ENCODE measurements around the gene YAF2.
A peak's percentile ranks its signal among the peaks of the same experiment; 100 is the strongest.

Gene YAF2

DNA sequence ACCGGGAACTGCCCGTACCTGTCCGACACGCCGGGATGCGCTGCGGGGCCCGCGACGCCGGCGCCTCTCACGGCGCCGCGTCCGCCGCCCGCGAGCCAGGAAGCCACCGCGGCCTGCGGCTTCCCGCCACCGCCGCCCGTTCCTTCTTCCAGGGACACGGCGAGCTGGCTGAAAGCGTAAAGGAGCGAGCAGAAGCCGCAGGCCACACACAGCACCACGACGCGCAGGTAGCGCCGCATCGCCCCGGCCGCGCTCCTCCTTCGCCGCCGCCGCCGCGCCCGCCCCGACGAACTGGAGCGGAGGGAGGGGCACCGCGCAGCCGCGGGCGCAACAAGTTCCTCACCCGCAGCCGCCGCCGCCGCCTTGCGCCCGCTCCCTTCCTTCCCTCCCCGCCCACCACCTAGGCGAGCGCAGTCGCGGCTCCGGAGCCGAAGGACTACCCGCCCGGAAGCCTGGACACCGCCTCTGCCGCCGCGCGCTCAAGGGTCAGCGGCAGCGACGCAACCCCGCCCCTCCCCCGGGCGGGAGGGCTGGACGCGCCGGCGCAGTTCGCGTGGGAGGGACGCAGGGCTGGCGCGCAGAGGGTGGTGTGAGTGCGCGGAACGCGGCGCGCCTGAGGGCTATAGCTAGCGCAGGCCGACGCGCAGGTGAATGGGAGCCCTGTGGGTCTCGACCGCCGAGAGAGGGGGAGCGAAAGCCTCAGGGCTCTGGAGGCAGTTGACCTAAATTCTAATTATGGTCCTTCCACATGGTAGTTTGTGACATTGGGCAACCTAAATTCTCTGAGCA, 93.4 kb downstream of the YAF2 start, which contains the start of gene GXYLT1:
Gene GXYLT1, minus strand, starts transcription at position 467 of the 789 bp plus-strand sequence. Its CDS starts 228 bp downstream, at position 239.
- DNase-seq (ENCODE audit: low read depth in 2 of 2) = peak; percentile 72 to 75

DNA sequence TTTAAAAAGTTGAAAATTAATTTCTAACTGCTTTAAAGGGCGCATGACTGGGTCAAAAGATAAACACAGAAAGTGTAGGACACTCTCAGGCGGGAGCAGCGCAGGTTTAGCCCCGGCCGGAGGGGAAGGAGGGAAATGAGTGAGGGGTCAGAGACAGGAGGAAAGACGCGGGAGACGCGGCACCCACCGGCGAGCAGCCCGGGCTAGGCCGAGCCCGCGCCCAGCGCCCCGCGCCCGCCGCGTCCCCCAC, 94.0 kb downstream of the YAF2 start:
- no peak for DNase-seq (ENCODE audit: low read depth in 2 of 2)

DNA sequence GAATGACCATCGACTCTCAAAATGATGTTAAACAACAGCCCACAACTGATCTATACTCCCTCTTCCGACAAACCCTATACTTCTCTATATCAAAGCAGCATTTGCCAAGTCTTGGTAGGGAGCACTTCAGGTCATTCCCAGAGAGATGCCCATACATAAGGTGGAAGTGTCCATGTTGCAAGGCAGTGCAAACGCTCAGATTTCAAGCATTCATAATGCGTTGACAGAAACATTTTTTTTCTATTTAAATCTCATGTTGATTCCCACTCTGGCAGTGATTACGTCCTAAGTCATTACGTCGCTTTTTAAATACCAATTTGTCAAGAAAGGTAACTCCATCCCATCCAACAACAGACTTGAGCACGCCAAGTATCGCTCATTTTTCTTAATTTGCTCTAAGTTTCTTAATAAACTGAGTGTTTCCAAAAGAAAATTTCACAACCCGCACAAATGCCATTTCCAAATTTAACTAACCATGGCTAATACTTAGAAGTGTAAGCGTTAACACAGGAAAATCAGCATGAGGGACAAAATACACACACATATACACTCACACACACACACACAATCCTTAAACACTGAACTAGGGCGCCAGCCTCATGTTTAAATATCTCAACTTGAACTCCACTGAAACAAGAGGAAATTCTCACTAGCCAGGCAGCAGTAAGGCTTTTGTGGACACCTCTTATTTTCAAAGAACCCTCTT, 94.4 kb downstream of the YAF2 start:
- no peak for DNase-seq (ENCODE audit: low read depth in 2 of 2)

DNA sequence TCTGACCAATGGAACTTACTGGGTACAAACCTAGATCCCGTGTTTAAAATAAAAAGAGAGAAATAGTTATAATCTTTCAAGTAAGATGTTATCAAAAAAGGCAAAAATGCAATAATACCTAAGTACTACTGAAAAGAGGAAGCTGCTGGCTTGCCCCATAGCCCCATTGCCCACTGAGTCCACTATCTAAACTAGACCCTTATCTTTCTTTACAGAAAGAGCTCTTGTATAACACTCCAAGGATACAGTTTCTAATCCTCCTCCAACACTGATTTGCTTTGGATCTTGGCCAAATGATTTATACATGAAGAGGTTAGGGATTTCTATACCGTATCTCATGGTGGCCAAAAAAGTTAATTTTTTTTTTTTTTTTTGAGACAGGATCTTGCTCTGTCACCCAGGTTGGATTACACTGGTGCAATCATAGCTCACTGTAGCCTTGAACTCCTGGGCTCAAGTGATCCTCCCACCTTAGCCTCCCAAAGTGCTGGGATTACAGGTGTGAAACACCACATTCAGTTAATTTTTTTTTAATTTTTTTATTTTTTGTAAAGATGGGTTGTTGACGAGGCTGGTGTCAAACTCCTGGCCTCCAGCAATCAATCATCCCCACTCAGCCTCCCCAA, 96.0 kb downstream of the YAF2 start:
- no peak for DNase-seq (ENCODE audit: low read depth in 2 of 2)

- no peak for DNase-seq (ENCODE audit: low read depth in 2 of 2)
Measured at GRCh38 chr12:42140901-42141300, 97.1 kb downstream of the YAF2 start.

DNA sequence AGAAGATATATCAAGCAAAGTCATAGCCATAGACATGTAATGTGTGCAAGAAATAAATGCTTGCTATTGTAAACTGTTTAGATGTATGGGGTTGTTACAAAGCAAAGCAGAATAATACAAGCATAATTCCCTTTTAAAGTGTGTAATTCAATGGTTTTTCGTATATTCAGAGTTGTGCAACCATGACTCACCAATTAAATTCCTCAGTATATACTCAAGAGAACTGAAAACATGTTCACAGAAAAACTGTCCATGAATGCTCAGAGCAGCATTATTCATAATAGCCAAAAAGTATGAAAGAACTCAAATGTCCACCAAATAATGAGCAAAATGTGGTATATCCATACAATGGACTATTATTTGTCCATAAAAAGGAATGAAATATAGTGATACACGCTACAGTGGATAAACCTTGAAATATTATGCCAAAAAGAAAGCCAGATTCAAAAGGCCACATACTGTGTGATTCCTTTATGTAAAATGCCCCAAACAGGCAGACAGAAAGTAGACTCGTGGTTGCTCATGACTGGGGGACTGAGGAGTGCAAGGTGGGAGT, 102.7 kb downstream of the YAF2 start:
- DNase-seq (ENCODE audit: low read depth in 2 of 2) = no peak

- DNase-seq (ENCODE audit: low read depth in 2 of 2) = no peak
Measured at GRCh38 chr12:42130672-42131402, 107.2 kb downstream of the YAF2 start.

GRCh38 chr12:42129595-42130204, 108.3 kb downstream of the YAF2 start:
- no peak for DNase-seq (ENCODE audit: low read depth in 2 of 2)

DNA sequence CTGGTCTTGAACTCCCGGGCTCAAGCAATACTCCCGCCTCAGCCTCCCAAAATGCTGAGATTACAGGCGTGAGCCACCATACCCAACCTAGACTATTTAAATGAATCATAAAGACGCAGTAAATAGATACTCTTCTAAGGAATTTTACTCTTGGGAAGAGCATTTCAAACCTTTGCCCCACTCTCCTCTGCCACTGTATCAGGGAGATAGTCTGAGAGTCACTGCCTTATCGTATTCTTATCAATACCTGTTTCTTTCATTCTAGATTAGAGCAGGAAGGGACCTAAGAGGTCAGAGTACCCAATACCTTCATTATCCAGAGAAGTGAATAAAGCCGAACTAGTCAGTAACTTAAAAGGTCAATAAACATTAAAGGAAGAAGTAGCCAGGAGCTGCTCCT, 109.2 kb downstream of the YAF2 start:
- DNase-seq (ENCODE audit: low read depth in 2 of 2) = no peak

GRCh38 chr12:42128327-42128726, 109.7 kb downstream of the YAF2 start:
- no peak for DNase-seq (ENCODE audit: low read depth in 2 of 2)

DNA sequence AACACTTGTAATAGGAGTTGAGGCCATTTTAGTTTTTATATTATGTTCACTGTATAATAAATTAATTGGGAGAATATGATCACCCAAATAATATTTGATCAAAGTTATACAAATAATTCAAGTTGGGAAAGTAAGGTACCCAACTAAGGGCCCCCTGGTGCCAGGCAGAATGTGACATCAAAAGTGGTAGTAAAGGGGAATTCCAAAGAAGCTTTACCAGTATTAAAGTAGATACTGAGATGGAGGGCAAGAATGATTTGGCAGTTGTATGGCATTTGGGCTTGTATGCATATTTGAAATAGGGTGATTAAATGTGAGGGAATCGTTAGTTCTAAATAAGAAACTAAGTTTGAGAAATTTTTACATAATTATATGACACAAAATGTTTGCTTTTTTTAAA, 111.1 kb downstream of the YAF2 start:
- no peak for DNase-seq (ENCODE audit: low read depth in 2 of 2)

DNA sequence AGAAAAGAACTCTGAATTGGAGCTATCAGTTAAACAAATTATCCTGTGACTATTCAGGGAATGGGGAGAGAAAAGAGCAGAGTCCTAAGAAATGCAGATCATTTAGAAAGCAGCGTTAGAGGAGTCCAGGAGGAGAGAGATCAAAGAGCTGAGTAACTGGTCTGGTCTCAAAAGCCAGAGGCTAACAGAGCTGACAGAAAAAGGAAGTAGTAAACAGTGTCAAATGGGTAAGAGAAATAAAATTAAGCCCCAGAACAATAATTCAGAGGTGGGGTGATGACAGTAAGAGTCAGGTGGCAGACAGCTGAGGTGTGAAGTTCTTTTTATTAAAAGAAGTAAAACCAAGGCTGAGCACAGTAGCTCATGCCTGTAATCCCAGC, 112.7 kb downstream of the YAF2 start:
- DNase-seq (ENCODE audit: low read depth in 2 of 2) = no peak

GRCh38 chr12:42124764-42125387, 113.2 kb downstream of the YAF2 start:
- no peak for DNase-seq (ENCODE audit: low read depth in 2 of 2)

DNA sequence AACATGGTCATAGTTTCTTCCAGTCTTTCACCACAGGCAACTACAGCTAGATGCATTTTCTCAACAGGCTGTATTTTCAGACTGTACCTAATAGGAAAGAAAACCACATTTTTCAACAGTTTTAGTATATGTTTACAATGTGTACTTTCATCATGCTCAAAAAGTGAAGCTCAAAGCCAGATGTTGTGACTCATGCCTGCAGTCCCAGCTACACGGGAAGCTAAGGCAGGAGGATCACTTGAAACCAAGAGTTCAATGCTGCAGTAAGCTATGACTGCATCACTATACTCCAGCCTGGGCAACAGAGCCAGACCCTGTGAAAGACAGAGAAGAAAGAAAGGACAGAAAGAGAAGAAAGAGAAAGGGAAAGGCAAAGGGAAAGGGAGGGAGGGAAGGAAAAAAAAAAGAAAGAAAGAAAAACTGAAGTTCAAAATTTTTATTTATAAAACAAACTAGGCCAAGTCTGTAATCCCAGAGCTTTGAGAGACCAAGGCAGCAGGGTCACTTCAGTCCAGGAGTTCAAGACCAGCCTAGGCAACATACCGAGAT, 118.9 kb downstream of the YAF2 start:
- DNase-seq (ENCODE audit: low read depth in 2 of 2) = no peak

GRCh38 chr12:42118136-42118879, 119.7 kb downstream of the YAF2 start:
- DNase-seq (ENCODE audit: low read depth in 2 of 2) = no peak

DNA sequence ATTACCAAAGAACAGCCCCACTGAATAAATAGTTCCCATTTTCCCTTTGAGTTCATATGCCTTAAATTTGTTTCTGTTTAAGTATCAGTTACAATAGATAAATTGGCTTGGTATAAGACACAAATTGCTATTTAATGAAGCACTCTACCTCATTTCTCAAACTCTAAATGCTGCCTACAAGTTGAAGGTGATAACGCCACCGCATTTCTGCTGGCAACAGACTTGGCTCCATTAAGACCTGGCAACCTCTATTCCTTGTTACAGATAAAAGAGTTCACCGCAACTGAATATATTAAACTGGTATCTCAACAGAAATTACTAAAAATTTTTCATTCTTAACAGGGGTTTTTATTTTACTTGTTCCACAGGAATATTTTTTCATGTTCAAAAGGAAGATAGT, 129.0 kb downstream of the YAF2 start:
- no peak for DNase-seq (ENCODE audit: low read depth in 2 of 2)
